Measurements from ENCODE around the gene TMEM253.
A peak's percentile ranks its signal among the peaks of the same experiment; 100 is the strongest.

The TMEM253 gene

GRCh38 chr14:21100931-21101330 is at the start of gene TMEM253:
TSS of gene TMEM253 (plus strand) at chr14:21101066. CDS start at chr14:21101344, 278 bp downstream.
- no peak for DNase-seq (ENCODE audit: low spot score)

DNA sequence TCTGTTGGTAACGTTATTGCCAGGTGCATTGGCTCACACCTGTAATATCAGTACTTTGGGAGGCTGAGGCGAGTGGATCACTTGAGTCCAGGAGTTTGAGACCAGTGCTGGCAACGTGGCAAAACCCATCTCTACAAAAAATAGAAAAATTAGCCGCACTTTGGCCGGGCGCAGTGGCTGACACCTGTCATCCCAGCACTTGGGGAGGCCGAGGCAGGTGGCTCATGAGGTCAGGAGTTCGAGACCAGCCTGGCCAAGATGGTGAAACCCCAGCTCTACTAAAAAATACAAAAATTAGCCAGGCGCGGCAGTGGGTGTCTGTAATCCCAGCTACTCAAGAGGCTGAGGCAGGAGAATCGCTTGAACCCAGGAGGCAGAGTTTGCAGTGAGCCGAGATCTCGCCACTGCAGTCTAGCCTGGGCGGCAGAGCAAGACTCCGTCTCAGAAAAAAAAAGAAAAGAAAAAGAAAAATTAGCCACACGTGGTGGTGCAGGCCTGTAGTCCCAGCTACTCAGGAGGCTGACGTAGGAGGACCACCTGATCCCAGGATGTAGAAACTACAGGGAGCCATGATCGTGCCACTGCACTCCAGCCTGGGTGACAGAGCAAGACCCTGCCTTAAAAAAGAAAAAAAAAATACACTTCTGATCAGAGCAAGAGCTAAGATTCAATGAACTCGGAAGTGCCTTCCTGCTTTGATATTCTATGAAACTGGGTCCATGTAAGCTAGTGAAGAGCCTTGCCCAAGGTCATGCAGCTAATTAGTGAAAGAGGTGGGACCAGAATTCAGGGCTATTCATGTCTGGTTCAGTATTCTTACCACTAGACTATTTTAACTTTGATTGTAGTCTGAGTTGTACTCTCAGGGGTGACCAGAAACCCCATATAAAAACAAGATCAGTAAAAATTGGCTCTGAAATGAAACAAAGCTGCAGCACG is 47.4 kb upstream of the TMEM253 start:
- DNase-seq (ENCODE audit: low spot score), result no peak

DNA sequence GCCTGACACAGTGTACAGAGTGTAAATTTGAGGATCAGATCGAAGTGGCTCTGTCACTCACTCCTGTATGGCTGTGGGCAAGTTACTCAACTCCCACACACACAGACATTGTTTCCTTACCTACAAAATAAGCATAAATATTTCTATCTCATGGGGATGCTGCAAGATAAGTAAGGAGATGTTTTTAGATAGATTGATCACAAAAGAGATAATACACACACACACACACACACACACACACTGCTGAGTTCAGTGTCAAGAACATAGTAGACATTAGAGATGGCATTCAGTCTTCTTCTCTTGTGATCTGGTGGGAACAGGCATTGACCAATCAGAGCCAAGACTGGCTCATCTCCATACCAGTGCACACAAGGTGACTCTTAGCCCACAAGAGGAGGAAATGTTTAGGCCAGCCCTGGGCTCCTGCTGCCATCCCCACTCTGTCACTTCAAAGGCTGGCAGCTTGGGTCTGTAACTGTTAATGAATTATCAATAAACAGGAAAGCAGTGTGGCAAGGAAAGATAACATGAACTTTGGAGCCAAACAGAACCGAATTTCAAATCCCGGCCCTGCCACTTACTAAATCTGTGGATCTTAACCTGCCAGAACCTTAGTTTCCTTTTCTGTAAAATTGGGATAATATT is 46.6 kb upstream of the TMEM253 start:
- no peak for DNase-seq (ENCODE audit: low spot score)

GRCh38 chr14:21054768-21055145 is 46.1 kb upstream of the TMEM253 start:
- no peak for DNase-seq (ENCODE audit: low spot score)

DNA sequence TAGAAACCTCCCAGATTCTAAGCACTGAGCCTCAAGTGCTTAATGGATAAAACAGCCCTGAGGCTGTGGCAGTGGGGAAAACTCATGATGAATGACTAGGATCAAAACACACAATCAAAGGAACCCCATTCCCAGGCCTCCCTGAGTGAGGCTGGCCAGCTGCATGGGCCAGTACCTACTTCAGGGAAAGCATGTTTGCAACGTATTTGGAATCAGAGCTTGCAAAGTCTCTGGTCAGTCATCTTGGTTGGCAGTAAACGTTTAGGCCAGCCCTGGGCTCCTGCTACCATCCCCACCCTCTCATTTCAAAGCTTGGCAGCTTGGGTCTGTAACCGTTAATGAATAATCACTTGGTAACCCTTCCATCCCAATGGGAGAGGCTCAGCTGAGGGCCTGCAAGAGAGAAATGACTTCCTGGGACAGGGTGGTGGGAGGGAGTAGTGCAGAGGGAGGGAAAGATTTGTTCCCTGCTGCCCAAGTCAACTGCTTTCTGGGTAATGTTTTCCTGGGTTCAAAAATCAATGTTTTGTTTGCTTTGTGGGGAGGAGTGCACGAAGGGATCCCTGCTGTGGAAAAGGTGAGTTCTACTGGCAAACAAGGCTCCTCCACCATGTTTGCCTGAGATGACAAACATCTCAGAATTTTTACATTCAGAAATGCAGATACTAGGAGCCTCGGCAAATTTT is 45.3 kb upstream of the TMEM253 start:
- no peak for DNase-seq (ENCODE audit: low spot score)

DNA sequence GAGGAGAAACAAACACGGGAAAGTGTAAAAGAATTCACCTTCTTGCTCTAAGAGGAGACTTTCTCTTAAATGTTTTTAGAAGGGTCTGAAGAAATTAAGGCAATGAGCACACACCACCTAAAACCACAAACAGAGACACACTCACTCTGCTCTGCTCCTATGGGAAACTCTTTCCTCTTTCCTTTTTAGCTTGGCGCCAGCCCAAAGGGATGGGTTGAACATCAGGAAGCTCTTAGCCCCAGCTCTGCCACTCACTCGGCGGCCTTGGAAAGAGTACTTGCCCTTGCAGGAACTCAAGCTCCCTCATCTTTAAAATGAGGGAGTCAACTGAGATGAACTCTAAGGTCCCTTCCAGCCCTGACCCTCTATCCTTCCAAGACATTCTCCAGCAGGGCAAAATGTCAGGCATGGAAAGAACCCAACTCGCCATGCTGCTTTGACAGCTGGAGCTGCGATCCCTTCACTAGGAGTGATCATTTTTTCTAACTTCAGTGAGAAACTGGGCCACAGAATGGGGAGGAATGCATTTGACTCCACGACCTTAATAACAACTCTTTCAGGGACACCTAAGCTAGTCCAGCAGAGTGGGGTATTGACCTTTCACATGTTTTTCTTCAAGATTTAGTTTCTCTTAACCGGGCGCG is 44.2 kb upstream of the TMEM253 start:
- DNase-seq (ENCODE audit: low spot score), result no peak

- no peak for DNase-seq (ENCODE audit: low spot score)
Observed at GRCh38 chr14:21057803-21058675, 42.8 kb upstream of the TMEM253 start, which contains the start of gene RNASE8. TSS of gene RNASE8 (plus strand) at chr14:21057822. CDS start at chr14:21057893, 71 bp downstream.

DNA sequence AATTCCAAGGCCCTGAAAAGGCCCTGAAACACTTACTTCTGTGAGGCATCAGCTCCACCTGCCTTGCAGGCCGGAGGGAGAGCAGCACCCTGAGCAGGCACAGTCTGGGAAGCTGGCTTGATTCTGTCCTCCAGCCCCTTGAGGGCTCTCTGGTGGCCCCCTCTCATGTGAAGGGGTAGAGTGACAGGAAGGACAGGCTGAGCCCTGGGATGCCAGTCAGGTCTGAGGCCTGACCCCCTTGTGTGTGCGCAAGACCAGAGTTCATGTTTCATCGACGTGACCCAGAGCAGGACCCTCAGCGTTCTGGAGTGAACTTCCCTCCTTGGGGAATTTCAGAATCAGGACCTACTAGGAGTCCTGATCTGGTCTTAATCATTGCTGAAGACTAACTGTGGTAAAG is 42.0 kb upstream of the TMEM253 start:
- DNase-seq (ENCODE audit: low spot score), result no peak

- DNase-seq (ENCODE audit: low spot score), result no peak
Observed at GRCh38 chr14:21059842-21060613, 40.8 kb upstream of the TMEM253 start.

- DNase-seq (ENCODE audit: low spot score), result no peak
Observed at GRCh38 chr14:21060614-21061346, 40.1 kb upstream of the TMEM253 start.

DNA sequence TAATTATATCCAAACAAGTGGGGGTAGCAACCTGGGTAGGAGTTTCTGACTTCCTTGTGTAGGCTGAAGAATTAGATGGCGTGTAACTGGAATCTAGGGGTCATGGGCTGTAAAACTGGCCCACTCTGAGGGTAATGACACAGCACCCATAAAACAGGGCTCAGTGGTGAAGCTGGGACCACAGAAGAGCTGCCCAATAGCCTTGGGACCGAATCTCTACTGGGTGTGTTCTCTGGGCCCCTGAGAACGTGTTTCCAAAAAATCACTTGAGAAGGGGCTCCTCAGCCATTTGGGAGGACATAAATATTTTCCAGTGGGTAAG is 39.6 kb upstream of the TMEM253 start:
- no peak for DNase-seq (ENCODE audit: low spot score)

DNA sequence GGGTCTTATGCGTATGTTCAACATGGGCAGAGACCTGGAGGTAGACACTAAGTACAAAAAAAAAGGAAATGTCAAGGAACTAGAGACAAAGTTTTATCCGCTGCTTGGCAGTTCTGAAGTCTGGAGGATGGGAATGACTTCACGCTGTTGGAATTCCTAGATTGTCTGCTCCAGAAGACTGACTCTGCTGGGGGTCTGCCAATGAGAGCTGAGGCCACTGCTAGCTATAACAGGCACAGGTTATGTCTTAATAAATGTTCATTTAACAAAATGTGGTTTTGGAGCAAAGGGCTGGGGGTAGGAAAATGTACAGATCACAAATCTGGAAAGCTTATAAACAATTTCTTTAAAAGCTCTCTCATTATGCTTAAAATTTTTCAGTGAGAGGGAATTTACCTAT is 37.4 kb upstream of the TMEM253 start:
- peak; percentile 41 for DNase-seq (ENCODE audit: low spot score)

DNA sequence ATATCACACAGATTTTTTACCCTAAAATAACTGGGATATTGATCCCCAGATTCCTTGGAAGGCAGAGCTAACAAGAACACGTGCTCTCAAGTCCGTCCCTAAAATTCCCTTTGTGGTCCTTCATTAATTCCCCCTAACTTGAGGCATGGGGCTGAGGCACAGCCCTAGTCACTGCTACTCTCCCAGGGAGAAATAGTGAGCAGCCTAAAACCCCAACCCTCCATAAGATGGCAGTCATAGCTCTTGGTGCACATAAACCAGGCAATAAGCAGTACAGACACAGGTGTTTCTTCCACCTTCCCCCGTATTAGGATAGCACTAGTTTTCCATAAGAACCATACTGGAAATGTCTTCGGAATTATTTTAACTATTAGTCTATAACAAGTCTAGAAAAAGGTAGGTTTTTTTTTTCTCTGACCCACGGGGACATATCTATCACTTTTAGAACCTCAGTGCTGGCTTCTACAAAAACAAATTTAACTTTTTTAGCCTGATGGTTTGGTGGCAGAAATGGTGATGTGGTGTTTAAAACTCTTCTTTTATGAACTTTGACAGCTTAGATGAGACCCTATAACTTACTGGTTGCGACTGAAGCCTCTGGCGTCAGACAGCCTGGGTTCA is 33.9 kb upstream of the TMEM253 start:
- peak; percentile 40 for DNase-seq (ENCODE audit: low spot score)

DNA sequence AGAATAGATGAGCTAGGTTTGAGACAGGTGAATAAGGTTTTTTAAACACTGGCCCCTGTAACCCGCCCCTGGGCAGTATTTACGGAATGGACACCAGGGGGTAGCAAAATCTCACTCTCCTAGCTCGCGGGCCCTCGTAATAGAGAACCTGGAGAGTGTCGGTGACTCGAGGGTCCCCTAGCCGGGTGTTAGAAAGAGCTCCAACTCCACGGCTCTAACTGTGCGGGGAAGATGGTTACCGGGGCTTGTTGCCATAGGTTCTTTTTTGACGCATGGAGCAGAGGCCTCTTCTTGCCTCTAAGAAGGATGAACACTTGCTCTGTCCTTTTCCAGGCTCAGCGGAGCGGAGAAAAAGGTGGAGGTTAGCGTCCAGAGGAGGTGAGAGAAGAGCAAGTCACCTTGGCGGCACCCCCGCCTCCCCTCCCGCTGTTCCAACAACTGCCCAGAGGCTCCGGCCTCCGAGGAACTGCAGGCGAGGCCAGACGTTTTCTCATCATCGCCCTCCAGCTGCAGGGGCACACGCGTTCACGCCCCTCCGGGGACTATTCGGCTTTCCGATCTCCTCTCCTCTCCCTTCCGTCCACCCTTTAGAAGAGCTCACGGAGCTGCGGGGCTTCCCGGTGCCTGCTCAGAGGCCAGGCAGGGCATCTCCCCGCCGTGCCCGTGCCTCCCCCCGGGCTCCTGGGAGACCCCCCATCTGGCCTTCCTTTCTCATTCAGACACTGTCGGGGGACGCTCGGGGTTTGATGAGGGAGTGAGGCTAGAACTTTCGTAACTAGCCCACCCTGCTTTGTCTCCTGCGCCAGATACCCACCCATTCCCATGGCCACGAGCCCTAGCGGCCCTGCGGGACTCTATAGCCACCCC is 32.1 kb upstream of the TMEM253 start:
- peak; percentile 49 for DNase-seq (ENCODE audit: low spot score)

DNA sequence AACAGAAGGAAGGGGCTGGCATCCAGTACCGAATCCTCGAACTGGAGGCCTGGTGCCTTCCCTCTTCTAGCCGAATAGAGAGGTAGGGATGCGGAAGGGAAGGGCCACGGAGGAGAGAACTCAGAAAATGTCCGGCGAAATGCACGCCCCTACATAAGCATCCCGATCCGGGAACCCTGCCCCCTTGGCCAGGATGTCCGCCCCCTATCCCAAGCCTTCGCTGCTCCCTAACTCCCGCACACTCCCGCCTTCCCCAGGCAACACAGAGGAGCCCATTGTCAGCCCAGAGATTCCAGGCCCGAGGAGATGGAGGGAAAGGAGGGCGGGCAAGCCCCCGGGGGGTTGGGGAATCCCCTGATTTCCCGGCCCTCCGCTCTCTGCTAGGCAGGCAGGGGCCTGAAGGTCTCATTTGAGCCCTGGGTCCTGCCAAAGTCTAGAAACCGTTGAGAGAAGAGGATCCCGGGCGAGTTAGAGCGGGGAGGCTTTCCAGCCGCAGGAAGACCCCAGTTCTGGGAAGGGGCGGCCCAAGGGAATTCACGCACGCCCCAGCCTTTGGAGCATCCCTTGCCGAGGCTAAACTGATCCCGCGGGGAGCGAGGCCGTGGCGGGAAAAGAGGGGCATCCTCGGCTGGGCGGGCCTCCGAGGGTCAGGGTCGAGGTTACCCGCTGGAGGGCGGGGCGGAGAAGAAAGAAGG is 31.3 kb upstream of the TMEM253 start:
- DNase-seq (ENCODE audit: low spot score), result peak; percentile 67

- peak; percentile 74 for DNase-seq (ENCODE audit: low spot score)
Observed at GRCh38 chr14:21070083-21070609, 30.7 kb upstream of the TMEM253 start, which contains the start of gene ARHGEF40. TSS of gene ARHGEF40 (plus strand) at chr14:21070304. CDS start at chr14:21070397, 93 bp downstream.

DNA sequence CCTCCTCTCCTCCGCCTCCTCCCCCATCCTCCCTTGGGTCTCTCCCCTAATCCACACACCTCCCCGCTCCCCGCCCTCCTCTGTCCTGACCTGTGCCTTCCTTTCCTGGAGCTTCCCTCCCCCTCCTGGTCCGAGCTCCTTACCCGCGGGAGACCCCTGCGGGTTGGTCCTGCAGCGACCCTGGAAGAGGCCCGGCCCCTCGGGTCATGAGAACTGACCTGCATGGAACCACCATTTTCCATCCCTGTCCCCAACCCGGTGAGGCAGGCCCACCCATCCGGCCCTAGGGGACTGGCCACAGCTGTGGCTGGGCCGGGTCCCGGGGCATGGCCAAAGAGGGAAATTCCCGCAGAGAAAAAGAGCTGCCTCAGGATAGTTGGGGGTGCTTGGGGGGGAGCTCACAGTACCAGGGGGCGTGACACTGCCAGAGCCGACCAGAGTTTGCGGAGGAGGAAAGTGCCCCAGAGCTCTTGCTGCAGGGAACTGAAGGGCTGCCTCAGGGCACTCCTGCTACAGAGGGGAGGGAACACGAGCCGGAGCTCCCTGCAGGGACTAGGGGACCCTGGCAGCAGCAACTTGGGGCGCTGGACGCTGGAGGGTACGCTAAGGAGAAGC is 30.1 kb upstream of the TMEM253 start:
- DNase-seq (ENCODE audit: low spot score), result peak; percentile 72
